Glutamatergic neuron (in vitro differentiated cells): ENCODE data around the gene NOC3L. TPM values are rescaled to one million over a fixed set of nuclear protein-coding genes. Genes with fewer than 3 reads are reported as not detected.

Experiments
- DNase-seq: peaks from one replicate; pipeline ENCODE4 v3.0.0; 2022
- H3K27ac Mint-ChIP-seq: one replicate; pipeline ENCODE4 v1.8.0; 2020; ENCODE audit warnings: mild to moderate bottlenecking, mixed read lengths, inconsistent platforms; ENCODE audit not compliant: unreplicated experiment
- H3K27me3 Mint-ChIP-seq: one replicate; pipeline ENCODE4 v1.8.0; 2020; ENCODE audit warnings: mild to moderate bottlenecking, moderate library complexity, mixed read lengths, inconsistent platforms; ENCODE audit not compliant: unreplicated experiment
- H3K36me3 Mint-ChIP-seq: one replicate; pipeline ENCODE4 v1.8.0; 2020; ENCODE audit warnings: mild to moderate bottlenecking, mixed read lengths, inconsistent platforms; ENCODE audit not compliant: unreplicated experiment
- H3K4me1 Mint-ChIP-seq: one replicate; pipeline ENCODE4 v1.8.0; 2020; ENCODE audit warnings: mild to moderate bottlenecking, low read depth, mixed read lengths, inconsistent platforms; ENCODE audit not compliant: unreplicated experiment
- H3K4me3 Mint-ChIP-seq: one replicate; pipeline ENCODE4 v1.8.0; 2020; ENCODE audit warnings: mild to moderate bottlenecking, mixed read lengths, inconsistent platforms; ENCODE audit not compliant: unreplicated experiment
- H3K9me3 Mint-ChIP-seq: one replicate; pipeline ENCODE4 v1.8.0; 2020; ENCODE audit warnings: mild to moderate bottlenecking, moderate library complexity, mixed read lengths, inconsistent platforms; ENCODE audit not compliant: unreplicated experiment
- CTCF ChIP-seq: fragments of 200-600 bp; sonication (generic); IDR thresholded peaks from one replicate; pipeline ENCODE4 v1.5.0; 2021; ENCODE audit not compliant: partially characterized antibody, unreplicated experiment
- total RNA-seq: library from RNA; stranded (reverse); fragmentation: NEBNext Ultra II Directional; extraction: Animal tissue kit (Norgen Biotek cat#: 25700); gene quantifications from one replicate; pipeline ENCODE4 v1.2.1, GENCODE V29; 2021; ENCODE audit not compliant: unreplicated experiment

The NOC3L gene
- total RNA-seq, 1 donor from 2014 or later, result 11.6 TPM

- no peaks in the 10 kb centered on the region for H3K9me3 Mint-ChIP-seq
- no peaks in the 10 kb centered on the region for H3K36me3 Mint-ChIP-seq
- peak; percentile 76 for DNase-seq
- H3K27me3 Mint-ChIP-seq, result no peaks in the 10 kb centered on the region
- no peak overlapping the region for H3K27ac Mint-ChIP-seq
- TF ChIP-seq CTCF, result peak; percentile 92
- H3K4me3 Mint-ChIP-seq, result no peak overlapping the region
- H3K4me1 Mint-ChIP-seq, result no peaks in the 10 kb centered on the region
Observed at GRCh38 chr10:94320285-94320914, 42.3 kb downstream of the NOC3L start.

- no peak overlapping the region for H3K4me3 Mint-ChIP-seq
- no peak for DNase-seq
- no peaks in the 10 kb centered on the region for H3K4me1 Mint-ChIP-seq
- no peaks in the 10 kb centered on the region for H3K36me3 Mint-ChIP-seq
- peaks cover 3% of the 10 kb centered on the region for H3K27me3 Mint-ChIP-seq
- TF ChIP-seq CTCF, result no peak
- no peaks in the 10 kb centered on the region for H3K9me3 Mint-ChIP-seq
- no peak overlapping the region for H3K27ac Mint-ChIP-seq
Observed at GRCh38 chr10:94316560-94316959, 46.2 kb downstream of the NOC3L start.

GRCh38 chr10:94315975-94316464, 46.7 kb downstream of the NOC3L start:
- no peaks in the 10 kb centered on the region for H3K36me3 Mint-ChIP-seq
- no peaks in the 10 kb centered on the region for H3K4me1 Mint-ChIP-seq
- DNase-seq, result no peak
- H3K4me3 Mint-ChIP-seq, result no peak overlapping the region
- no peak overlapping the region for H3K27ac Mint-ChIP-seq
- H3K27me3 Mint-ChIP-seq, result peaks cover 3% of the 10 kb centered on the region
- H3K9me3 Mint-ChIP-seq, result no peaks in the 10 kb centered on the region
- TF ChIP-seq CTCF, result no peak

GRCh38 chr10:94315024-94315451, 47.7 kb downstream of the NOC3L start:
- Mint-ChIP-seq H3K4me3 (no peak overlapping the region), H3K27me3 (peaks cover 3% of the 10 kb centered on the region), H3K4me1 (no peaks in the 10 kb centered on the region), H3K9me3 (no peaks in the 10 kb centered on the region), H3K36me3 (no peaks in the 10 kb centered on the region), H3K27ac (no peak overlapping the region)
- DNase-seq, result no peak
- no peak for TF ChIP-seq CTCF

- H3K4me3 Mint-ChIP-seq, result no peak overlapping the region
- DNase-seq, result no peak
- H3K27me3 Mint-ChIP-seq, result peaks cover 5% of the 10 kb centered on the region
- no peak overlapping the region for H3K27ac Mint-ChIP-seq
- H3K36me3 Mint-ChIP-seq, result no peaks in the 10 kb centered on the region
- no peaks in the 10 kb centered on the region for H3K9me3 Mint-ChIP-seq
- H3K4me1 Mint-ChIP-seq, result no peaks in the 10 kb centered on the region
- TF ChIP-seq CTCF, result no peak
Observed at GRCh38 chr10:94310369-94310768, 52.4 kb downstream of the NOC3L start.
